ENCODE results near the gene FLVCR2. TPM values are rescaled to one million over a fixed set of nuclear protein-coding genes. Genes with fewer than 3 reads are reported as not detected.

Gene FLVCR2
- total RNA-seq, 1 donor from 2014 or later, result 11.7 TPM

DNA sequence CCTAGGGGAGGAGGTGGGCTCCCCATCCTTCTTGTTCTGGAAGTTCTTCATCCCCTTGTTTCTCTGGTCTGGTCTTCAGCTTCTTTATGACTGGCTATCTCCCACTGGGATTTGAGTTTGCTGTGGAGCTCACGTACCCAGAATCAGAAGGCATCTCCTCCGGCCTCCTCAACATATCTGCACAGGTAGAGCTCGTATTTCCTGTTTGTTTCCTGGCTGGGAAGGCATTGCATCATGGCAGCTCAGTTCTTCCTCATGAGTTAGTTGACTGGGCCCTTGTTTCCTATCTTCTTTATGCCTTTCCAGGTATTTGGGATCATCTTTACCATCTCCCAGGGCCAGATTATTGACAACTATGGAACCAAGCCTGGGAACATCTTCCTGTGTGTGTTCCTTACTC is 62.5 kb downstream of the FLVCR2 start:
- no peak overlapping the region for H3K27ac Mint-ChIP-seq
- POLR2A ChIA-PET, result no interaction called here

DNA sequence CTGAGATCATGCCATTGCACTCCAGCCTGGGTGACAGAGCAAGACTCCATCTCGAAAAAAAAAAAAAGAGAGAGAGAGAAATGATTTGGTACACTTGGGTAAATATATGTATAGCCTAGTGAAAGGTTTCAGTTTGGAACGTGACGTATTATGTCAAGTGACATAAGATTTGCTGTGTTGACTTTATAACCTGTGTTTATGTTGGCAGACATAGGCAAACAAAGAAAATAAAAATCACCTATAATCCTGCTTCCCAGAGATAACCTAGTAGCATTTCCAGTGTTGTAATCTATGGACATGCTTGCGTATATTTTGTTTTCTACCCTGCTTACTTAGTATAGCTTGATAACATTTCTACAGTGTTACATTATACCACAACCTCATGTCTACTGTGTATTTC is 65.6 kb downstream of the FLVCR2 start:
- H3K36me3 Mint-ChIP-seq (ENCODE audit: low read depth), result peaks cover 37% of the 10 kb centered on the region
- no peak overlapping the region for H3K4me3 Mint-ChIP-seq
- ChIA-PET CTCF (no interaction called here), POLR2A (no interaction called here)
- DNase-seq, result no peak
- intact Hi-C loops (cut with micrococcal nuclease), result no loop called here
- H3K27me3 Mint-ChIP-seq, result no peaks in the 10 kb centered on the region
- H3K4me1 Mint-ChIP-seq, result no peaks in the 10 kb centered on the region
- no peaks in the 10 kb centered on the region for H3K9me3 Mint-ChIP-seq
- TF ChIP-seq, protein P1, sequence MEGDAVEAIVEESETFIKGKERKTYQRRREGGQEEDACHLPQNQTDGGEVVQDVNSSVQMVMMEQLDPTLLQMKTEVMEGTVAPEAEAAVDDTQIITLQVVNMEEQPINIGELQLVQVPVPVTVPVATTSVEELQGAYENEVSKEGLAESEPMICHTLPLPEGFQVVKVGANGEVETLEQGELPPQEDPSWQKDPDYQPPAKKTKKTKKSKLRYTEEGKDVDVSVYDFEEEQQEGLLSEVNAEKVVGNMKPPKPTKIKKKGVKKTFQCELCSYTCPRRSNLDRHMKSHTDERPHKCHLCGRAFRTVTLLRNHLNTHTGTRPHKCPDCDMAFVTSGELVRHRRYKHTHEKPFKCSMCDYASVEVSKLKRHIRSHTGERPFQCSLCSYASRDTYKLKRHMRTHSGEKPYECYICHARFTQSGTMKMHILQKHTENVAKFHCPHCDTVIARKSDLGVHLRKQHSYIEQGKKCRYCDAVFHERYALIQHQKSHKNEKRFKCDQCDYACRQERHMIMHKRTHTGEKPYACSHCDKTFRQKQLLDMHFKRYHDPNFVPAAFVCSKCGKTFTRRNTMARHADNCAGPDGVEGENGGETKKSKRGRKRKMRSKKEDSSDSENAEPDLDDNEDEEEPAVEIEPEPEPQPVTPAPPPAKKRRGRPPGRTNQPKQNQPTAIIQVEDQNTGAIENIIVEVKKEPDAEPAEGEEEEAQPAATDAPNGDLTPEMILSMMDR (IDR thresholded peaks at IDR 0.05), result no peak
- H3K27ac Mint-ChIP-seq, result no peak overlapping the region
- no peak for ATAC-seq (ENCODE audit: low read depth)

More for the DNA sequence above, 62.5 kb downstream of the FLVCR2 start:
- H3K27me3 Mint-ChIP-seq, result no peaks in the 10 kb centered on the region
- no peak overlapping the region for H3K4me3 Mint-ChIP-seq
- H3K9me3 Mint-ChIP-seq, result no peaks in the 10 kb centered on the region
- CTCF ChIA-PET, result no interaction called here
- no peaks in the 10 kb centered on the region for H3K4me1 Mint-ChIP-seq
- H3K36me3 Mint-ChIP-seq (ENCODE audit: low read depth), result peaks cover 16% of the 10 kb centered on the region
- intact Hi-C loops (cut with micrococcal nuclease), result no loop called here
- TF ChIP-seq, protein P1 (IDR thresholded peaks at IDR 0.05), result no peak
- DNase-seq (no peak), ATAC-seq (ENCODE audit: low read depth) (no peak)

DNA sequence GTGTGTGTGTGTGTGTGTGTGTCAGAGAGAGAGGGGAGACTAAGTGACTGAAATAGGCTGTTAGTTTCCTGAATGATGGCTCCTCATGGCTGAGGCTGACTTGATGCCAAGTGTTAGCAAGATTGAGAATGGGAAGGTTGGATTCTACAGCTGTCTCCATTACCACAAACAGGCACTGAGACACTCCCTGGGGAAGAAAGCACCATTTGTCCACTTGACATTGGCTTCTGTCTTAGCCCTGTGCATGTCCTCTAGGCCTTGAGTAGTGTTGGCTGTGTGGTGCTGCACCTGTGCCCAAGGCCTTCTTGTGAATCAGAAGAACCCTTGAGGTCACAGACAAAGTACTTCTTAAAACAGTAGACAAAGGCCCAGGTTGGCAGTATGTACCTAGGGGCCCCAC is 66.6 kb downstream of the FLVCR2 start:
- CTCF ChIA-PET, result interaction anchor here (1.5 kb wide), 1 partner anchor 9 kb away, joined by 5 read pairs; no protein-coding TSS in a partner anchor
- H3K4me3 Mint-ChIP-seq, result no peak overlapping the region
- POLR2A ChIA-PET, result no interaction called here

DNA sequence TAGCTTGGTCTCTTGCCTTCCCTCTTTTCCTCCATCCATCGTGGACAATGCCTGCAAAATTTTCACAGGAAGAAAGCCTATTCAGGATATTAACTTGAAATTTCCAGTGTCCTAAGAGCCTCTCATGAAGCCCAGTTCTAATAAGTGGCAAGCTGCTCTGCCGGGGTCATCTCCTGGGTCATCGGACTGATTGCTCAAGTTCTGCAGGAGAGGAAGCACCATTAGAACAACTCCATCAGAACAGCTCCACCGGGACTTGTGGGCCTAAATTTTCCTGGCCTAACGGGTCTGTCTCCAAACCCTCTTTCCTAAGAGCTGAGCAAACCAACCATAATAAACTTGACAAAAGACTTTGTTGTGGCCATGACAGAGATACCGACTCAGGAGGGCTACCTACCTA is 68.3 kb downstream of the FLVCR2 start:
- ATAC-seq (ENCODE audit: low read depth) (no peak), DNase-seq (no peak)
- no peaks in the 10 kb centered on the region for H3K9me3 Mint-ChIP-seq
- H3K36me3 Mint-ChIP-seq (ENCODE audit: low read depth), result peaks cover 61% of the 10 kb centered on the region
- no peaks in the 10 kb centered on the region for H3K4me1 Mint-ChIP-seq
- no peak overlapping the region for H3K27ac Mint-ChIP-seq
- TF ChIP-seq, protein P1 (IDR thresholded peaks at IDR 0.05), result no peak
- CTCF ChIA-PET, result no interaction called here
- no peaks in the 10 kb centered on the region for H3K27me3 Mint-ChIP-seq
- intact Hi-C loops (cut with micrococcal nuclease), result no loop called here
- no peak overlapping the region for H3K4me3 Mint-ChIP-seq
- POLR2A ChIA-PET, result no interaction called here

More for the DNA sequence above, 66.6 kb downstream of the FLVCR2 start:
- intact Hi-C loops (cut with micrococcal nuclease), result no loop called here
- no peaks in the 10 kb centered on the region for H3K9me3 Mint-ChIP-seq
- H3K36me3 Mint-ChIP-seq (ENCODE audit: low read depth), result peaks cover 48% of the 10 kb centered on the region
- H3K27ac Mint-ChIP-seq, result no peak overlapping the region
- no peak for DNase-seq
- TF ChIP-seq, protein P1 (IDR thresholded peaks at IDR 0.05), result no peak
- H3K4me1 Mint-ChIP-seq, result no peaks in the 10 kb centered on the region
- H3K27me3 Mint-ChIP-seq, result no peaks in the 10 kb centered on the region
- no peak for ATAC-seq (ENCODE audit: low read depth)

DNA sequence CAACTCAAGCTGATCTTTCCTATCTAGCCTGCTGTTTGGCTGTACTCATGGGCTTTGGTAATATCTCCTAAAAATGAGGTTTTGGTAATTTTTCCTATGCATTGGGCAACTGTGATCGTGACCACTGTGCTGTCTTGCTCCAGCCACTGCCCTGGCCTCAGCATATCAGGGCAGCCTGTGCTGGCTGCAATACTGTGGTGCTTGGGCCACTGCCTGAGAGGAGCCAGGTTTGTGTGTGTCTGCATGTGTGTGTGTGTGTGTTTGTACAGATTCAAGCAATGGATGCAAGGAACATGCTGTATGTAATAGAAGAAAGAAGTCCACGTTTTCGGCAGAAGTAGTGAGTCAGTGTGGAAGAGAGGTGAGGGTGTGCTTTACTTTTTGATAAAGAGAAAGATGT is 69.2 kb downstream of the FLVCR2 start:
- POLR2A ChIA-PET, result no interaction called here
- CTCF ChIA-PET, result no interaction called here
- no peak overlapping the region for H3K27ac Mint-ChIP-seq
- intact Hi-C loops (cut with micrococcal nuclease), result no loop called here
- DNase-seq (no peak), ATAC-seq (ENCODE audit: low read depth) (no peak)
- H3K4me3 Mint-ChIP-seq, result no peak overlapping the region
- no peaks in the 10 kb centered on the region for H3K9me3 Mint-ChIP-seq
- H3K36me3 Mint-ChIP-seq (ENCODE audit: low read depth), result peaks cover 69% of the 10 kb centered on the region
- no peaks in the 10 kb centered on the region for H3K27me3 Mint-ChIP-seq
- no peaks in the 10 kb centered on the region for H3K4me1 Mint-ChIP-seq
- TF ChIP-seq, protein P1 (IDR thresholded peaks at IDR 0.05), result no peak
